A673 (cell line): ENCODE data around the gene AFG3L2. TPM values are rescaled to one million over a fixed set of nuclear protein-coding genes. Genes with fewer than 3 reads are reported as not detected.

ENCODE experiments used
- BruUV-seq: library from RNA; stranded (reverse); fragments of 400-500 nt; replicated peaks from 2 replicates; lab custom pipeline; 2021; lab: Mats Ljungman, UMichigan
- CTCF ChIA-PET: fragments of 300-600 bp; sonication (Branson Sonifier 250); formaldehyde crosslinking; loops from one replicate; lab custom pipeline; 2022; ENCODE audit warnings: antibody characterized with exemption; lab: Charles Lee
- POLR2A ChIA-PET: fragments of 300-600 bp; sonication (Branson Sonifier 250); formaldehyde crosslinking; loops from one replicate; lab custom pipeline; 2022; ENCODE audit warnings: antibody characterized with exemption; ENCODE audit not compliant: low non-redundant PET; lab: Charles Lee
- DNase-seq: peaks from one replicate; pipeline ENCODE4 v3.0.0-alpha.2; 2015; ENCODE audit warnings: low spot score
- H3K27ac ChIP-seq: fragments of 200-600 bp; sonication (generic); 2 replicates; pipeline ENCODE4 v1.5.1; 2016; ENCODE audit warnings: mixed run types, low read depth, mild to moderate bottlenecking, mixed read lengths, antibody characterized with exemption, low read length; ENCODE audit not compliant: poor library complexity, severe bottlenecking
- H3K27me3 ChIP-seq: fragments of 200-600 bp; sonication (generic); replicated peaks from 2 replicates; pipeline ENCODE4 v1.6.1; 2017; ENCODE audit warnings: mixed run types, low read depth, mild to moderate bottlenecking, mixed read lengths, antibody characterized with exemption, low read length; ENCODE audit not compliant: insufficient read depth, poor library complexity
- H3K36me3 ChIP-seq: fragments of 200-600 bp; sonication (generic); 2 replicates; pipeline ENCODE4 v1.6.1; 2016; ENCODE audit warnings: mixed run types, mild to moderate bottlenecking, mixed read lengths, antibody characterized with exemption, low read length; ENCODE audit not compliant: insufficient read depth, poor library complexity, severe bottlenecking
- H3K4me1 ChIP-seq: fragments of 200-600 bp; sonication (generic); 2 replicates; pipeline ENCODE4 v1.6.1; 2017; ENCODE audit warnings: mixed run types, mild to moderate bottlenecking, mixed read lengths, antibody characterized with exemption, low read length; ENCODE audit not compliant: insufficient read depth, poor library complexity, severe bottlenecking
- H3K4me3 ChIP-seq: fragments of 200-600 bp; sonication (generic); 2 replicates; pipeline ENCODE4 v1.5.1; 2016; ENCODE audit warnings: low read depth, mixed run types, mild to moderate bottlenecking, mixed read lengths, low read length; ENCODE audit not compliant: poor library complexity, severe bottlenecking
- H3K9me3 ChIP-seq: fragments of 200-600 bp; sonication (generic); 2 replicates; pipeline ENCODE4 v1.6.1; 2016; ENCODE audit warnings: mixed run types, low read depth, mild to moderate bottlenecking, mixed read lengths, antibody characterized with exemption, low read length; ENCODE audit not compliant: poor library complexity, severe bottlenecking
- CTCF ChIP-seq: fragments of 300-800, 200-600 bp; sonication (generic); conservative IDR thresholded peaks from 2 replicates; pipeline ENCODE4 v1.5.1; 2017; ENCODE audit warnings: low read depth, mild to moderate bottlenecking, antibody characterized with exemption, low read length, moderate library complexity, mixed read lengths
- EZH2 ChIP-seq: fragments of 200-600 bp; sonication (generic); IDR thresholded peaks from 2 replicates; pipeline ENCODE4 v1.6.1; 2017; ENCODE audit warnings: borderline replicate concordance, low read depth, mild to moderate bottlenecking, mixed read lengths, antibody characterized with exemption, low read length; ENCODE audit not compliant: poor library complexity, severe bottlenecking
- intact Hi-C: fragments of 100-400 bp; cut with micrococcal nuclease; formaldehyde crosslinking; loops from one replicate; pipeline ENCODE4 v1.10.0; 2022; ENCODE audit not compliant: unreplicated experiment
- total RNA-seq: library from RNA; stranded (reverse); gene quantifications from 2 replicates; pipeline ENCODE4 v1.2.3, GENCODE V29; 2021

Gene AFG3L2
- total RNA-seq, 1 experiment from 2014 or later = 72.7 TPM

- H3K27ac ChIP-seq = no peak overlapping the region
- H3K27me3 ChIP-seq = peaks cover 8% of the 10 kb centered on the region
- TF ChIP-seq CTCF (no peak), EZH2 (no peak)
- ChIA-PET POLR2A (no interaction called here), CTCF (no interaction called here)
- intact Hi-C loops = no loop called here
- DNase-seq = peak; percentile 63
- H3K9me3 ChIP-seq = no peaks in the 10 kb centered on the region
- peaks cover 17% of the 10 kb centered on the region for H3K4me1 ChIP-seq
- H3K4me3 ChIP-seq = no peak overlapping the region
- H3K36me3 ChIP-seq = no peaks in the 10 kb centered on the region
- no TSS peak for BruUV-seq
Measured at GRCh38 chr18:12403601-12404506, 26.8 kb upstream of the AFG3L2 start.

GRCh38 chr18:12401881-12402280, 24.9 kb upstream of the AFG3L2 start:
- no peak for DNase-seq
- intact Hi-C loops = no loop called here
- Histone ChIP-seq H3K27ac (no peak overlapping the region), H3K9me3 (no peaks in the 10 kb centered on the region), H3K4me3 (no peak overlapping the region), H3K4me1 (peaks cover 9% of the 10 kb centered on the region), H3K27me3 (peaks cover 8% of the 10 kb centered on the region), H3K36me3 (no peaks in the 10 kb centered on the region)
- ChIA-PET CTCF (no interaction called here), POLR2A (no interaction called here)
- no TSS peak for BruUV-seq
- TF ChIP-seq CTCF (no peak), EZH2 (no peak)

- ChIA-PET POLR2A (no interaction called here), CTCF (no interaction called here)
- no peak overlapping the region for H3K27ac ChIP-seq
- no peaks in the 10 kb centered on the region for H3K9me3 ChIP-seq
- BruUV-seq = no TSS peak
- intact Hi-C loops = loop anchor here (10.0 kb wide), 1 partner anchor 126 kb away; no protein-coding TSS in a partner anchor
- H3K4me1 ChIP-seq = peaks cover 9% of the 10 kb centered on the region
- TF ChIP-seq CTCF = no peak
- no peak for TF ChIP-seq EZH2
- no peaks in the 10 kb centered on the region for H3K27me3 ChIP-seq
- H3K36me3 ChIP-seq = no peaks in the 10 kb centered on the region
- no peak for DNase-seq
- no peak overlapping the region for H3K4me3 ChIP-seq
Measured at GRCh38 chr18:12399231-12399630, 22.2 kb upstream of the AFG3L2 start.
